Muscle layer of colon (tissue), 2 donors: ENCODE measurements around the gene SLC25A25.

Experiments used
- H3K27ac ChIP-seq: one replicate; pipeline ENCODE4 v1.7.0; 2013; ENCODE audit warnings: low read depth, mild to moderate bottlenecking, low read length, moderate library complexity
- H3K27me3 ChIP-seq, 2 donors: one replicate each; pipeline ENCODE4 v1.7.0; 2013; ENCODE audit warnings: low read length in 2 of 2, mild to moderate bottlenecking in 2 of 2; ENCODE audit not compliant: insufficient read depth in 2 of 2, control insufficient read depth in 1 of 2
- H3K36me3 ChIP-seq: one replicate; pipeline ENCODE4 v1.7.0; 2013; ENCODE audit warnings: mild to moderate bottlenecking, low read length; ENCODE audit not compliant: insufficient read depth
- H3K4me1 ChIP-seq: one replicate; pipeline ENCODE4 v1.7.0; 2013; ENCODE audit warnings: mild to moderate bottlenecking, low read length; ENCODE audit not compliant: insufficient read depth
- H3K4me3 ChIP-seq, 2 donors: one replicate each; pipeline ENCODE4 v1.7.0; 2013; ENCODE audit warnings: low read length in 2 of 2, low read depth in 1 of 2, mild to moderate bottlenecking in 1 of 2, moderate library complexity in 1 of 2
- H3K9ac ChIP-seq: one replicate; pipeline ENCODE4 v1.7.0; 2013; ENCODE audit warnings: low read length
- H3K9me3 ChIP-seq: one replicate; pipeline ENCODE4 v1.7.0; 2013; ENCODE audit warnings: mild to moderate bottlenecking, low read length
- donor health status: abdominal sarcoma.
- donor health status: Adenocarcinoma of cecum.

SLC25A25 gene

GRCh38 chr9:128054087-128054486 lies 13.9 kb upstream of the SLC25A25 start:
- H3K4me3 ChIP-seq = no peak overlapping the region
- no peak overlapping the region for H3K27ac ChIP-seq
- peaks cover 11% of the 10 kb centered on the region for H3K4me1 ChIP-seq
- H3K9ac ChIP-seq = no peak overlapping the region
- no peaks in the 10 kb centered on the region for H3K36me3 ChIP-seq
- no peaks in the 10 kb centered on the region for H3K9me3 ChIP-seq
- H3K27me3 ChIP-seq = no peaks in the 10 kb centered on the region

GRCh38 chr9:128055344-128056040 lies 12.5 kb upstream of the SLC25A25 start:
- Histone ChIP-seq H3K4me1 (peaks cover 11% of the 10 kb centered on the region), H3K9me3 (no peaks in the 10 kb centered on the region), H3K27me3 (no peaks in the 10 kb centered on the region), H3K36me3 (no peaks in the 10 kb centered on the region), H3K4me3 (no peak overlapping the region), H3K27ac (no peak overlapping the region), H3K9ac (no peak overlapping the region)

GRCh38 chr9:128056086-128056485 lies 11.9 kb upstream of the SLC25A25 start:
- no peak overlapping the region for H3K9ac ChIP-seq
- no peaks in the 10 kb centered on the region for H3K9me3 ChIP-seq
- H3K4me1 ChIP-seq = peaks cover 11% of the 10 kb centered on the region
- H3K36me3 ChIP-seq = no peaks in the 10 kb centered on the region
- no peak overlapping the region for H3K27ac ChIP-seq
- no peak overlapping the region for H3K4me3 ChIP-seq
- H3K27me3 ChIP-seq = no peaks in the 10 kb centered on the region

- H3K9ac ChIP-seq = no peak overlapping the region
- H3K4me1 ChIP-seq = peaks cover 11% of the 10 kb centered on the region
- no peak overlapping the region for H3K4me3 ChIP-seq
- no peaks in the 10 kb centered on the region for H3K9me3 ChIP-seq
- no peaks in the 10 kb centered on the region for H3K36me3 ChIP-seq
- no peaks in the 10 kb centered on the region for H3K27me3 ChIP-seq
- no peak overlapping the region for H3K27ac ChIP-seq
Observed at GRCh38 chr9:128056887-128057723, 10.9 kb upstream of the SLC25A25 start.

GRCh38 chr9:128057724-128058409 lies 10.2 kb upstream of the SLC25A25 start:
- no peaks in the 10 kb centered on the region for H3K9me3 ChIP-seq
- H3K9ac ChIP-seq = no peak overlapping the region
- H3K27me3 ChIP-seq = no peaks in the 10 kb centered on the region
- H3K4me3 ChIP-seq = no peak overlapping the region
- H3K27ac ChIP-seq = no peak overlapping the region
- H3K4me1 ChIP-seq = peaks cover 11% of the 10 kb centered on the region
- H3K36me3 ChIP-seq = peaks cover 7% of the 10 kb centered on the region

- no peak overlapping the region for H3K4me3 ChIP-seq
- H3K27me3 ChIP-seq = no peaks in the 10 kb centered on the region
- H3K36me3 ChIP-seq = peaks cover 12% of the 10 kb centered on the region
- no peak overlapping the region for H3K27ac ChIP-seq
- no peaks in the 10 kb centered on the region for H3K9me3 ChIP-seq
- H3K9ac ChIP-seq = no peak overlapping the region
- H3K4me1 ChIP-seq = peaks cover 11% of the 10 kb centered on the region
Observed at GRCh38 chr9:128059365-128059983, 8.6 kb upstream of the SLC25A25 start.

- no peaks in the 10 kb centered on the region for H3K27me3 ChIP-seq
- H3K9ac ChIP-seq = no peak overlapping the region
- no peak overlapping the region for H3K27ac ChIP-seq
- no peak overlapping the region for H3K4me3 ChIP-seq
- peaks cover 12% of the 10 kb centered on the region for H3K36me3 ChIP-seq
- H3K4me1 ChIP-seq = peaks cover 14% of the 10 kb centered on the region
- H3K9me3 ChIP-seq = no peaks in the 10 kb centered on the region
Observed at GRCh38 chr9:128061275-128061960, 6.6 kb upstream of the SLC25A25 start.

- Histone ChIP-seq H3K9ac (no peak overlapping the region), H3K27ac (no peak overlapping the region), H3K4me1 (peaks cover 17% of the 10 kb centered on the region)
Observed at GRCh38 chr9:128062279-128062678, 5.8 kb upstream of the SLC25A25 start.

GRCh38 chr9:128062846-128063831 lies 4.9 kb upstream of the SLC25A25 start:
- no peak overlapping the region for H3K4me3 ChIP-seq
- no peaks in the 10 kb centered on the region for H3K9me3 ChIP-seq
- no peak overlapping the region for H3K9ac ChIP-seq
- peaks cover 12% of the 10 kb centered on the region for H3K36me3 ChIP-seq
- no peaks in the 10 kb centered on the region for H3K27me3 ChIP-seq
- H3K27ac ChIP-seq = no peak overlapping the region
- peaks cover 17% of the 10 kb centered on the region for H3K4me1 ChIP-seq

More at GRCh38 chr9:128062279-128062678, 5.8 kb upstream of the SLC25A25 start:
- Histone ChIP-seq H3K4me3 (no peak overlapping the region), H3K9me3 (no peaks in the 10 kb centered on the region), H3K36me3 (peaks cover 12% of the 10 kb centered on the region), H3K27me3 (no peaks in the 10 kb centered on the region)
